KOPT-K1 (cell line): ENCODE data around the gene FANCE.

Experiments used
- H3K27ac ChIP-seq: fragments of 200-600 bp; sonication (generic); 2 replicates; pipeline ENCODE4 v1.5.1; 2016; ENCODE audit warnings: antibody characterized with exemption, mild to moderate bottlenecking, low read depth, low read length; ENCODE audit not compliant: poor library complexity, severe bottlenecking
- H3K36me3 ChIP-seq: fragments of 200-600 bp; sonication (generic); 2 replicates; pipeline ENCODE4 v1.5.1; 2017; ENCODE audit warnings: antibody characterized with exemption, mild to moderate bottlenecking, low read length, moderate library complexity; ENCODE audit not compliant: insufficient read depth
- H3K9me3 ChIP-seq: fragments of 200-600 bp; sonication (generic); 2 replicates; pipeline ENCODE4 v1.5.1; 2017; ENCODE audit warnings: antibody characterized with exemption, low read length, mild to moderate bottlenecking; ENCODE audit not compliant: insufficient read depth, poor library complexity, severe bottlenecking

FANCE gene

GRCh38 chr6:35481226-35481625 lies 29.1 kb downstream of the FANCE start:
- Histone ChIP-seq H3K36me3 (no peaks in the 10 kb centered on the region), H3K27ac (no peak overlapping the region), H3K9me3 (no peaks in the 10 kb centered on the region)

- Histone ChIP-seq H3K36me3 (no peaks in the 10 kb centered on the region), H3K27ac (no peak overlapping the region), H3K9me3 (no peaks in the 10 kb centered on the region)
These were observed 30.9 kb downstream of the FANCE start for GRCh38 chr6:35483062-35483461.

- Histone ChIP-seq H3K36me3 (no peaks in the 10 kb centered on the region), H3K27ac (no peak overlapping the region)
These were observed 31.4 kb downstream of the FANCE start for GRCh38 chr6:35483490-35483889.

GRCh38 chr6:35483893-35484645 lies 31.9 kb downstream of the FANCE start:
- Histone ChIP-seq H3K9me3 (no peaks in the 10 kb centered on the region), H3K27ac (no peak overlapping the region), H3K36me3 (no peaks in the 10 kb centered on the region)

More at GRCh38 chr6:35483490-35483889, 31.4 kb downstream of the FANCE start:
- H3K9me3 ChIP-seq, result no peaks in the 10 kb centered on the region

GRCh38 chr6:35484921-35485392 lies 32.8 kb downstream of the FANCE start:
- no peaks in the 10 kb centered on the region for H3K36me3 ChIP-seq
- no peak overlapping the region for H3K27ac ChIP-seq
- H3K9me3 ChIP-seq, result no peaks in the 10 kb centered on the region

- Histone ChIP-seq H3K27ac (no peak overlapping the region), H3K9me3 (no peaks in the 10 kb centered on the region), H3K36me3 (no peaks in the 10 kb centered on the region)
These were observed 33.3 kb downstream of the FANCE start for GRCh38 chr6:35485402-35485877.

GRCh38 chr6:35486005-35486925 lies 34.1 kb downstream of the FANCE start:
- Histone ChIP-seq H3K36me3 (no peaks in the 10 kb centered on the region), H3K27ac (no peak overlapping the region), H3K9me3 (no peaks in the 10 kb centered on the region)

- Histone ChIP-seq H3K9me3 (no peaks in the 10 kb centered on the region), H3K36me3 (no peaks in the 10 kb centered on the region), H3K27ac (no peak overlapping the region)
These were observed 35.7 kb downstream of the FANCE start for GRCh38 chr6:35487658-35488516.

- H3K9me3 ChIP-seq, result no peaks in the 10 kb centered on the region
- no peak overlapping the region for H3K27ac ChIP-seq
- no peaks in the 10 kb centered on the region for H3K36me3 ChIP-seq
These were observed 36.4 kb downstream of the FANCE start for GRCh38 chr6:35488517-35488862.

- Histone ChIP-seq H3K9me3 (no peaks in the 10 kb centered on the region), H3K36me3 (no peaks in the 10 kb centered on the region), H3K27ac (no peak overlapping the region)
These were observed 36.9 kb downstream of the FANCE start for GRCh38 chr6:35489066-35489465.

GRCh38 chr6:35489995-35490791 lies 38.1 kb downstream of the FANCE start:
- no peak overlapping the region for H3K27ac ChIP-seq
- H3K9me3 ChIP-seq, result no peaks in the 10 kb centered on the region
- H3K36me3 ChIP-seq, result no peaks in the 10 kb centered on the region

- H3K36me3 ChIP-seq, result no peaks in the 10 kb centered on the region
- H3K9me3 ChIP-seq, result no peaks in the 10 kb centered on the region
- no peak overlapping the region for H3K27ac ChIP-seq
These were observed 38.9 kb downstream of the FANCE start for GRCh38 chr6:35490821-35491557.

GRCh38 chr6:35491558-35492257 lies 39.6 kb downstream of the FANCE start:
- no peaks in the 10 kb centered on the region for H3K9me3 ChIP-seq

More at GRCh38 chr6:35491558-35492257, 39.6 kb downstream of the FANCE start:
- Histone ChIP-seq H3K27ac (no peak overlapping the region), H3K36me3 (no peaks in the 10 kb centered on the region)
